D721Med (cell line): ENCODE measurements around the gene ARSG.

Experiments used
- DNase-seq: peaks from one replicate; pipeline ENCODE4 v3.0.0; 2011; ENCODE audit warnings: low spot score; ENCODE audit not compliant: insufficient read length
- FAIRE-seq: peaks from 2 replicates; lab custom pipeline; 2011; peaks lifted over from hg19 to GRCh38; lab: Jason Lieb, UNC
- CTCF ChIP-seq: IDR thresholded peaks from 2 replicates; pipeline ENCODE4 v1.5.1; 2012; ENCODE audit warnings: mild to moderate bottlenecking, control low read depth; ENCODE audit not compliant: insufficient read depth; ENCODE audit errors: missing control alignments

Gene ARSG

GRCh38 chr17:68320311-68320865 lies 29.1 kb downstream of the ARSG start:
- FAIRE-seq: no peak
- no peak for TF ChIP-seq CTCF
- no peak for DNase-seq

DNA sequence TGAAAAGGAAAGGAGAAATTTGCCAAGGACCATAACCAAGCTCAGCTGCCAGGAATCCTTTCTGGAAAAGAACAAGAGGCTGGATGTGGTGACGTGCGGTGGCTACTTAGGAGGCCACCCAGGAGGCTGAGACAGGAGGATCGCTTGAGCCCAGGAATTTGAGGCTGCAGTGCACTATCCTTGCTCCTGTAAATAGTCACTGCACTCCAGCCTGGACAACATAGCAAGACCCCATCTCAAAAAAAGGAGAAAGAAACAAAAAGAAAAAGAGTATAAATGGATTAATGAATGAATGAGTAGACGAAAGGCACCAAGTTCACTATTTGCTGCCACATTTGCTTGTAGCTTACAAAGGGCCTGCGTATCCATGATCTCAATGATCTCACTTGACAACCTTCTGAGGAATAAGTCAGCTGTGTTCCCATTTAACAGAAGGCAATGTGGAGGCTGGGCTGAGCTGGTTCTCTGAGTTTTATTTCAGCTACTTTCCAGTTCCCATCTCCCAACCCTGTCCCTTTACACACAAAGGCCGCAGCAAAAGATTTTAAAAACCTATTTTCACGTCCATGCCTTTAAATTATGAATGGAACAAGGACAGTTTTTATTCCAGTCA lies 29.8 kb downstream of the ARSG start:
- no peak for TF ChIP-seq CTCF
- no peak for DNase-seq
- no peak for FAIRE-seq

DNA sequence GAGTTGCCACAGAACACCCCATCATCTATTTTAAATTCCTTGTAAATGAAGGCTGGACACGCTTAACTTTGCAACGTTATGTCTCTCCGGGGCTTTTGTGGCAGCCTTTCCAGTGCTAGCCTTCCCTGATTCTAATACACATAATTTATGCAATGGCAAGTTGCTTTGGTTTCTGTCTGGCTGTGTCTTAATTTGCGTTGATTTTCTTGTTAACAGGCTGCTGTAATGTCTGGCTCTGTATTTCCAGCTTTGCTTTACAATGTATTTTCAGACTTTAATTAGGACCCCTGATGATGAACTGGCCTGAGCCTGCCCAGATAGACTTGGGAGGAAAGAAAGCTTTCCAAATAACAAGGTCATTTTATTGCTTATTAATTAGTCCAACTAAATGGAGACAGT lies 30.3 kb downstream of the ARSG start:
- FAIRE-seq: no peak
- no peak for DNase-seq
- TF ChIP-seq CTCF: no peak

DNA sequence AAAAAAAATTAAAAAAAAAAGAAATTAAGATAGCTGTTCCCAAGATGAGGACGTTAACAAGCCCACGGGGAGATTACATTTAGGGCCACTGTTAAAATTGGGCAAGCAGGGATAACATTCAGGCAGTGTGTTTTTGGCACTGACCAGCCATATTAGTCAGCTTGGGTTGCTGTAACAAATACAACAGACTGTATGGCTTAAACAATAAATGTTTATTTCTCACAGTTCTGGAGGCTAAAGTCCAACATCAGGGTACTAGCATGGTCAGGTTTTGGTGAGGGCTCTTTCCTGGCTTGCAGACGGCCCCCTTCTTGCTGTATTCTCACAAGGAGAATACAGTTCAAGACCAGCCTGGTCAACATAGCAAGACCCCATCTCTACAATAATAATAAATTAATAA lies 31.3 kb downstream of the ARSG start:
- DNase-seq (no peak), FAIRE-seq (no peak)
- no peak for TF ChIP-seq CTCF

DNA sequence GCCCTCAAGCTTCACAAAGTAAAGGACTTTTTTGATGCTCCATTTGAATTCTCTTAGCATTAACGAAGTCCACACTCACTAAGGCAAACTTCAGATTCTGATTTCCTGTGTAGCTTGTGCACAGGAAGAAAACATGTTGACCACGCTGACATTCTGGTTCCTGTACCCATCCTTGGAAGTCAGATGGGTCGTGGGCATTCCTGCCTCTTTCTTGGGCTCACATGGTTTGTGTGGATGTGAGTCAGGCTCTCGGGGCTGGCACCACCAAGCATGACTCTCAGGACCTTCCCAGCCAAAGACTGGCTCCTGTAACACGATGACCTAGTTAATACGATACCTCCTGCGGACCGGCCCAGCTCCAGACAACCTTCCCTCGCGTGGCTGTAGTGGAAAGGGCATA lies 32.8 kb downstream of the ARSG start:
- DNase-seq: no peak
- FAIRE-seq: no peak
- TF ChIP-seq CTCF: no peak

DNA sequence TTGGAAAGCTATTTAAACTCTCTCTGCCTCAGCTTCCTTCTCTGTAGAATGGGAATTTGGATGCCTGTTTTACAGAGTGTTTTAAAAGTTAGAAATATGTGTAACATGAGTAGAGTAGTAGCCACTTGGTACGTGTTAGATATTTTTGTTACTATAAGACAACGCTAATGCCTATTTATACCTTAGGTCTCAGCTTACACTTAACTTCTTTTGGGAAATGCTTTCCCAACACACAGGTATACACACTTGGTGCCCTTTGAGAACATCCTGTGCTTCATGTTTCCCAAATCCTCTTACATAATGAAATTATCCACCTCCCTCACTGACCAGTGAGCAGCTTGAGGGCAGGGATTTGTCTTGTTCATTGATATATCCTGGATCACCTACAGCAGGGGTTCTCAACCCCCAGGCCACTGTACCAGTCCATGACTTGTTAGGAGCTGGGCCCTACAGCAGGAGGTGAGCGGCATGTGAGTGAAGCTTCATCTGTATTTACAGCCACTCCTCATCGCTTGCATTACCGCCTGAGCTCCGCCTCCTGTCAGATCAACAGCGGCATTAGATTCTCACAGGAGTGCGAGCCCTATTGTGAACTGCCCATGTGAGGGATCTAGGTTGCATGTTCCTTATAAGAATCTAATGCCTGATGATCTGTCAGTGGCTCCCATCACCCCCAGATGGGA lies 33.5 kb downstream of the ARSG start:
- no peak for DNase-seq
- no peak for TF ChIP-seq CTCF
- no peak for FAIRE-seq

DNA sequence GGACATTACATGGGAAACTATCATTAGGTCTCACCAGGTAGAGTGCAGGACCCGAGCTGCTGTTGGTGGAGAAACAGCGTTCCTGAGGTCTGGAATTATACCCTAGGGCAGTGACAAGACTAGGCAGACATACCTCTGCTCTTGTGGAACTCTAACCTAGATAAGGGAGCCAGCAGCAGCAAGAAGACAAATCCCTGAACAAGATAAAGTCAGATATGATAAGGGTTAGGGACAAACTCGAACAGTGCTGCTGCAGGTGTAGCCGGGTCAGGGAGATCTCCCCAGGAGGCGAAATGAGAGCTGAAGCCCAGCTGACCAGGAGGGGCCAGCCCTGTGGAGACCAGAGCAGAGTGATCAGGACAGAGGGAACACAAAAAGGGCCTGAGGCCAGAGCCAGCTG lies 34.7 kb downstream of the ARSG start:
- FAIRE-seq: no peak
- no peak for DNase-seq
- no peak for TF ChIP-seq CTCF
